ENCODE measurements around the gene JMY. TPM values are rescaled to one million over a fixed set of nuclear protein-coding genes. Genes with fewer than 3 reads are reported as not detected.
"Not testable (repeated sequence)": the region's sequence is repeated elsewhere in the genome, so short reads cannot be mapped to it uniquely, and the experiment has no call there.

The JMY gene
- polyA plus RNA-seq, 1 experiment: 2.1 TPM

DNA sequence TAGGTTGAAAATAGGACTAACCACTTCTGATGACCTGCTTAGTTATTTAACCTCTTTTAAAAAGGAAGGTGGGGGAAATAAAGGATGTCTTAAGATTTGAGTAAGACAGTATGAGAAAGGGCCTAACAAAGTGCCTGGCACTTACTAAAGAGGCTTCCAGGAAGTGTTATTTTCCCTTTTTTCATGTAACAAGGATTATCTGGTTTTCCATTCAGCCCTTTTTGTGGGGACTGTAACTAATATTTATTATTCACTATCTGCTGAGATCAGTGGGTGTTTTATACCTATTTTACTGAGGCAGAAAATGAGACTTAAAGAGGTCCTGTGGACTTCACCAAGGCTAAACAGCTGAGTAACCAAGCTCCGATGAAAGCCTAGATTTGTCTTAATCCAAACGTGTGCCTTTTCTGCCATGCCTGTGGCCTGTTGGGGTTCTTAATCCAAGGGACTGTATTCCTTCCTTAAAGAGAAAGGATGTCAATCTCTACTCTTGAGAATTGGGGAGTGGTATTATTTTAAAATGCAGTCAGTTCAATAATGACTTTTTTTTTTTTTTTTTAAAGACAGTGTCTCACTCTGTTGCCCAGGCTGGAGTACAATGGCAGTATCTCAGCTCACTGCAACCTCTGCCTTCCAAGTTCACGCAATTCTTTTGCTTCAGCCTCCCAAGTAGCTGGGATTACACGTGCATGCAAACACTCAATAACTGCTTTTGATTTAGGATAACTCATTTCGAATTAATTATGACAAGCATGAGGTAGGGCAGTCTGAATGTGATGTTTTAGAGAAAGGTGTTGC, 6.5 kb downstream of the JMY start:
- TF ChIP-seq, protein P1, sequence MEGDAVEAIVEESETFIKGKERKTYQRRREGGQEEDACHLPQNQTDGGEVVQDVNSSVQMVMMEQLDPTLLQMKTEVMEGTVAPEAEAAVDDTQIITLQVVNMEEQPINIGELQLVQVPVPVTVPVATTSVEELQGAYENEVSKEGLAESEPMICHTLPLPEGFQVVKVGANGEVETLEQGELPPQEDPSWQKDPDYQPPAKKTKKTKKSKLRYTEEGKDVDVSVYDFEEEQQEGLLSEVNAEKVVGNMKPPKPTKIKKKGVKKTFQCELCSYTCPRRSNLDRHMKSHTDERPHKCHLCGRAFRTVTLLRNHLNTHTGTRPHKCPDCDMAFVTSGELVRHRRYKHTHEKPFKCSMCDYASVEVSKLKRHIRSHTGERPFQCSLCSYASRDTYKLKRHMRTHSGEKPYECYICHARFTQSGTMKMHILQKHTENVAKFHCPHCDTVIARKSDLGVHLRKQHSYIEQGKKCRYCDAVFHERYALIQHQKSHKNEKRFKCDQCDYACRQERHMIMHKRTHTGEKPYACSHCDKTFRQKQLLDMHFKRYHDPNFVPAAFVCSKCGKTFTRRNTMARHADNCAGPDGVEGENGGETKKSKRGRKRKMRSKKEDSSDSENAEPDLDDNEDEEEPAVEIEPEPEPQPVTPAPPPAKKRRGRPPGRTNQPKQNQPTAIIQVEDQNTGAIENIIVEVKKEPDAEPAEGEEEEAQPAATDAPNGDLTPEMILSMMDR (IDR thresholded peaks at IDR 0.05; ENCODE audit: insufficient read depth, low read depth, low read length): no peak
- no peaks in the 10 kb centered on the region for H3K36me3 ChIP-seq (ENCODE audit: control insufficient read depth, insufficient read depth, low read length)
- POLR2A ChIA-PET: no interaction called here
- H3K27me3 ChIP-seq (ENCODE audit: control insufficient read depth, insufficient read depth, low read length): no peaks in the 10 kb centered on the region
- no peak for DNase-seq (ENCODE audit: low read depth)
- CTCF ChIA-PET: interaction anchor here (1.0 to 1.7 kb wide), 2 partner anchors 8 to 222 kb away, joined by 4 read pairs; no protein-coding TSS in a partner anchor
- no peak overlapping the region for H3K4me3 ChIP-seq (ENCODE audit: low read depth, low read length)

DNA sequence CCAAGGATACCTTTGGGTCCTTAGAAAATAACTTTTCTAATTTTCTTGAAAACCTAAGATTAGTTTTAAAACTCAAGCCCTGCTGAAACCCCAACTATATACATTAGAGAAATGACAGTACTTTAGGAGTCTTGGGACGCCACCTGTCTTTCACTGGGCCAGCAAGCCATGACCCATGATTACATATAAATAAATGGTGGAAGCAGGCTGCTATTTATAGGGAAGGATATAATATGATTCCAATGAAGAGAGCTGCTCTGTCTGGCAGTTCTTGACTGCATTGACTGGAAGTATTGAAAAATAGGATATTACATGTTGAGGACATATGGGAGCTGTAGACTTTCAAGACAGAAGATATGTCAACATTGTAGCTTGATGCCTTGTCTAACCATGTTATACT, 7.3 kb downstream of the JMY start:
- ChIA-PET POLR2A (no interaction called here), CTCF (interaction anchor here (0.9 to 1.7 kb wide), 3 partner anchors 9 to 221 kb away, joined by 3 to 4 read pairs (median 4); no protein-coding TSS in a partner anchor)
- TF ChIP-seq, protein P1 (IDR thresholded peaks at IDR 0.05; ENCODE audit: insufficient read depth, low read depth, low read length): no peak
- DNase-seq (ENCODE audit: low read depth): no peak
- H3K36me3 ChIP-seq (ENCODE audit: control insufficient read depth, insufficient read depth, low read length): no peaks in the 10 kb centered on the region
- H3K4me3 ChIP-seq (ENCODE audit: low read depth, low read length): no peak overlapping the region
- H3K27me3 ChIP-seq (ENCODE audit: control insufficient read depth, insufficient read depth, low read length): no peaks in the 10 kb centered on the region

DNA sequence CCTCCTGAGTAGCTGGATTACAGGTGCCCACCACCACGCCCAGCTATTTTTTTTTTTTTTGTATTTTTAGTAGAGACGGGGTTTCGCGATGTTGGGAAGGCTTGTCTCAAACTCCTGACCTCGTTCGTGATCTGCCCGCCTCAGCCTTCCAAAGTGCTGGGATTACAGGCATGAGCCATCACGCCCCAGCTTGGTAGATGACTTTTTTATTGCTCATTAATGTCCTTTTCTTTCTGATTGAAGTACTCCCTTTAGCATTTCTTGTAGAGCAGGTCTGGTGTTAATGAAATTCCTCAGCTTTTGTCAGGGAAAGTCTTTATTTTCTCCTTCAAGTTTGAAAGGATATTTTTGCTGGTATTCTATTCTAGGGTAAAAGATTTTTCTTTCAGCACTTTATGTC, 18.1 kb downstream of the JMY start:
- CTCF ChIA-PET: interaction anchor here (0.6 to 1.6 kb wide), 2 partner anchors 15 to 121 kb away, joined by 3 to 5 read pairs; no protein-coding TSS in a partner anchor
- POLR2A ChIA-PET: not testable (repeated sequence)

DNA sequence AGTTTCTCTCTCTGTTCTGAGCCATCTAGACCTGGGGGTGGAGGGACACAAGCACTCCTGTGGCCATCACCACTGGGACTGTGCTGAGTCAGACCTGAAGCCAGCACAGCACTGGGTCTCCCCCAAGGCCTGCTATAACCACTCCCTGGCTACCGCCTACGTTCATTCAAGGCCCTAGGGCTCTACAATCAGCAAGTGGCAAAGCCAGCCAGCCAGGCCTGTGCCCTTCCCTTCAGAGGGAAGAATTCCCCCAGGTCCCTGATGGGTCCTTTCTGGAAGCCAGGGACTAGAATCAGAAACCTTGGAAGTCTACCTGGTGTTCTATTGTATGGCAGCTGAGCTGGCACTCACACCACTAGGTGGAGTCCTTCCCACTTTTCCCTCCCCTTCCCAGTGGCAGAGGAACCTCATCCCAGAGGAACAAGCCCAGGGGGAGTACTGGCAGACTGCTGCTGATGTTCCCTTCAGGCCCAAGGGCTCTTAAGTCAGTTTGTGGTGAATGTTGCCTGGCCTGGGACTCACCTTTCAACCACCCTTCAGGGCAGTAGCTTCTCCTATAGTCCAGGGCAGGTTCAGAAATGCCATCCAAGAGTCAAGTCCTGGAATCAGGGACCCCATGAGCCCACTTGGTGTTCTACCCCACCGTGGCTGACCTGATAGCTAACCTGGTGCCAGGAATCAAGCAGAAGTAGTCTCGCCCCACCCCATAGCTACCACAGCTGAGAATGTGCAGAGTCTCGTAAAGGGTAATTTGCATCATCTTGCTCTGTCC, 20.0 kb downstream of the JMY start:
- Histone ChIP-seq H3K27me3 (ENCODE audit: control insufficient read depth, insufficient read depth, low read length) (no peaks in the 10 kb centered on the region), H3K4me3 (ENCODE audit: low read depth, low read length) (no peak overlapping the region), H3K36me3 (ENCODE audit: control insufficient read depth, insufficient read depth, low read length) (no peaks in the 10 kb centered on the region)
- CTCF ChIA-PET: interaction anchor here (0.7 to 2.2 kb wide), 10 partner anchors 9 to 231 kb away, joined by 3 to 11 read pairs (median 6); no protein-coding TSS in a partner anchor
- no peak for DNase-seq (ENCODE audit: low read depth)
- TF ChIP-seq, protein P1 (IDR thresholded peaks at IDR 0.05; ENCODE audit: insufficient read depth, low read depth, low read length): peak; percentile 73
- POLR2A ChIA-PET: no interaction called here

More for the DNA sequence above, 18.1 kb downstream of the JMY start:
- H3K4me3 ChIP-seq (ENCODE audit: low read depth, low read length); H3K27me3 ChIP-seq (ENCODE audit: control insufficient read depth, insufficient read depth, low read length); H3K36me3 ChIP-seq (ENCODE audit: control insufficient read depth, insufficient read depth, low read length); DNase-seq (ENCODE audit: low read depth): not testable (repeated sequence)

DNA sequence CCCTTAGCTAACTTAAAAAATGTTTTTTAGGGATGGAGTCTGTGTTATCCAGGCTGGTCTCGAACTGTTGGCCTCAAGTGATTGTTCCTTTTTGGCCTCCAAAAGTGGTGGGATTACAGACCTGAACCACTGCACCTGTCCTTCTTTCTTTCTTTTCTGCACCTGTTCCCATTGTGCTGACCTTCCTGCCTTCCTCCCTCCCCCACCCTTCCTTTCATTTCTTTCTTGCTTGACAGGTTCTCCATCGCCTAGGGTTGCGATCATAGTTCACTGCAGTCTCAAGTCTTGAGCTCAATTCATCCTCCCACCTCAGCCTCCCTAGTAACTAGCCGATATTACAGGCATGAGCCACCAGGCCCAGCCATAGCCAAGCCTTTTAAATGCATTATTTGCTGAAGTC, 20.6 kb downstream of the JMY start:
- TF ChIP-seq, protein P1 (IDR thresholded peaks at IDR 0.05; ENCODE audit: insufficient read depth, low read depth, low read length): no peak
- H3K36me3 ChIP-seq (ENCODE audit: control insufficient read depth, insufficient read depth, low read length): no peaks in the 10 kb centered on the region
- CTCF ChIA-PET: interaction anchor here (0.7 to 2.2 kb wide), 9 partner anchors 9 to 231 kb away, joined by 3 to 11 read pairs (median 7); no protein-coding TSS in a partner anchor
- DNase-seq (ENCODE audit: low read depth): no peak
- H3K27me3 ChIP-seq (ENCODE audit: control insufficient read depth, insufficient read depth, low read length): no peaks in the 10 kb centered on the region
- POLR2A ChIA-PET: no interaction called here
- no peak overlapping the region for H3K4me3 ChIP-seq (ENCODE audit: low read depth, low read length)
